Left lung (tissue), 10 donors: ENCODE results near the gene METTL13. TPM values are rescaled to one million over a fixed set of nuclear protein-coding genes. Genes with fewer than 3 reads are reported as not detected.

Experiments
- ATAC-seq: fragments of 200-7000 bp; cut with Tn5 transposase; one replicate; pipeline ENCODE4 v1.9.1; 2020; ENCODE audit warnings: moderate library complexity
- DNase-seq, 4 donors: peaks; one replicate each; pipeline ENCODE4 v3.0.0-alpha.2; 2013 to 2020
- H3K27ac ChIP-seq, 2 donors: fragments of 200-600 bp; sonication (generic) in 1 of 2; one replicate each; pipeline versions ENCODE4 v1.5.0 to v1.8.0; 2020 to 2021
- H3K27me3 ChIP-seq, 2 donors: fragments of 200-600 bp; sonication (generic) in 1 of 2; one replicate each; pipeline versions ENCODE4 v1.5.0 to v1.8.0; 2020 to 2021
- H3K36me3 ChIP-seq, 2 donors: fragments of 200-600 bp; sonication (generic) in 1 of 2; one replicate each; pipeline versions ENCODE4 v1.5.0 to v1.8.0; 2020 to 2021
- H3K4me1 ChIP-seq, 2 donors: fragments of 200-600 bp; one replicate each; pipeline ENCODE4 v1.8.0; 2021
- H3K4me3 ChIP-seq, 2 donors: fragments of 200-600 bp; sonication (generic) in 1 of 2; one replicate each; pipeline versions ENCODE4 v1.5.0 to v1.8.0; 2020 to 2021; ENCODE audit warnings: mild to moderate bottlenecking in 1 of 2
- H3K9me3 ChIP-seq, 2 donors: fragments of 200-600 bp; sonication (generic) in 1 of 2; one replicate each; pipeline versions ENCODE4 v1.5.0 to v1.8.0; 2020 to 2021
- intact Hi-C, 2 donors: fragments of 100-400 bp; cut with DNase I; formaldehyde crosslinking; loops; one replicate each; pipeline versions ENCODE4 v1.11.2 to v1.14.2; 2022
- polyA plus RNA-seq, 6 donors: library from polyadenylated mRNA; unstranded; fragments of 120-200 nt; gene quantifications; one replicate each; pipeline ENCODE4 v1.2.1, GENCODE V29; 2013; ENCODE audit not compliant: insufficient read length in 6 of 6
- total RNA-seq, 2 donors: library from RNA; stranded (reverse); fragmentation: NEBNext Ultra II Directional; extraction: Animal tissue kit (Norgen Biotek cat#: 25700); gene quantifications; one replicate each; pipeline ENCODE4 v1.2.1, GENCODE V29; 2021
- TF ChIP-seq, protein P1 (sequence below), 2 donors: fragments of 200-600 bp; sonication (generic) in 1 of 2; IDR thresholded peaks; one replicate each; pipeline versions ENCODE4 v1.5.0 to v1.8.0; 2021; ENCODE audit warnings: antibody characterized with exemption in 2 of 2
- donor health status: DM: no; HTN: yes; CAD: no.
- donor health status: DM: no; HTN: no; CAD: no.

METTL13 gene
- total and polyA plus RNA-seq, 8 donors = 25.1 to 39.5 (median 34.8) TPM

DNA sequence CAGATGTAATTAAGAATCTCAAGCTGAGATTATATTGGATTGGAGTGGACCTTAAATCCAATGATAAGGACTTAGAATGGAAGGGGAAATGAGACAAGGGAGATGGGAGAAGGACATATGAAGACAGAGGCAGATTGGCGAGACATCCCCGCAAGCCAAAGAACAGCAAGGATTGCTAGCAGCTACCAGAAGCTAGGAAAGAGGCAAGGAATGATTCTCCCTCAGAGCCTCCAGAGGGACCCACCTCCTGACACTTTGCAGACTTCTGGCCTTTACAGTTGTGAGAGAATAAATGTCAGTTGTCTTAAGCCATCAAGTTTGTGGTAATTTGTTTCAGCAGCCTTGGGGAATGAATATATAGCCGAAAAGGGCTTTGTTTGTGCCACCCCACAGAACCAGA lies 20.7 kb downstream of the METTL13 start:
- no peak for ATAC-seq
- intact Hi-C loops = loop anchor here in 1 of 2 donors (5.0 kb wide), 1 partner anchor 180 kb away; no protein-coding TSS in a partner anchor

DNA sequence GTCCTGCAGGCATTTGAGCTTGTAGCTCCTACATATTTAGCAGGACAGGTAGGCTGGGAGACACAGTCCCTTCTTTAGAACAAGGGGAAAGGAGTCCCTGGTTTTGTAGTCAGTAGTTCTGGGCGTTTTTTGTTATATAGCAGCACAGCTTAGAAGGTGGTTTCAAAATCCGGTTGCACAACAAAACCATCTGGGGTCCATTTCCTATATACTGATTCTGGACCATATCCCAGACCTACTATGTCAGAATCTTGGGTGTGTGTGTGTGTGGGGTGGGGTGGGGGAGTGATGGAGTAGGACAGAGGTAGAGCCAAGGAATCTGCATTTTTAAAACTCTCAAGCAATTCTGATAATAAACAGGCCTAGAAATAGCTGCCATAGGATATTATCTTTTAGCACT lies 21.6 kb downstream of the METTL13 start:
- Histone ChIP-seq H3K27ac (no peak overlapping the region), H3K9me3 (no peaks in the 10 kb centered on the region), H3K36me3 (peaks cover 0 to 10% of the 10 kb centered on the region in 2 donors), H3K4me1 (peaks cover 0 to 22% of the 10 kb centered on the region in 2 donors), H3K27me3 (no peaks in the 10 kb centered on the region), H3K4me3 (no peak overlapping the region)
- DNase-seq (peak in 2 of 4 donors; percentile 37 to 68), ATAC-seq (no peak)
- intact Hi-C loops = loop anchor here in 1 of 2 donors (5.0 kb wide), 1 partner anchor 179 kb away; no protein-coding TSS in a partner anchor
- TF ChIP-seq, protein P1, sequence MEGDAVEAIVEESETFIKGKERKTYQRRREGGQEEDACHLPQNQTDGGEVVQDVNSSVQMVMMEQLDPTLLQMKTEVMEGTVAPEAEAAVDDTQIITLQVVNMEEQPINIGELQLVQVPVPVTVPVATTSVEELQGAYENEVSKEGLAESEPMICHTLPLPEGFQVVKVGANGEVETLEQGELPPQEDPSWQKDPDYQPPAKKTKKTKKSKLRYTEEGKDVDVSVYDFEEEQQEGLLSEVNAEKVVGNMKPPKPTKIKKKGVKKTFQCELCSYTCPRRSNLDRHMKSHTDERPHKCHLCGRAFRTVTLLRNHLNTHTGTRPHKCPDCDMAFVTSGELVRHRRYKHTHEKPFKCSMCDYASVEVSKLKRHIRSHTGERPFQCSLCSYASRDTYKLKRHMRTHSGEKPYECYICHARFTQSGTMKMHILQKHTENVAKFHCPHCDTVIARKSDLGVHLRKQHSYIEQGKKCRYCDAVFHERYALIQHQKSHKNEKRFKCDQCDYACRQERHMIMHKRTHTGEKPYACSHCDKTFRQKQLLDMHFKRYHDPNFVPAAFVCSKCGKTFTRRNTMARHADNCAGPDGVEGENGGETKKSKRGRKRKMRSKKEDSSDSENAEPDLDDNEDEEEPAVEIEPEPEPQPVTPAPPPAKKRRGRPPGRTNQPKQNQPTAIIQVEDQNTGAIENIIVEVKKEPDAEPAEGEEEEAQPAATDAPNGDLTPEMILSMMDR (IDR thresholded peaks at IDR 0.05) = no peak

More for the DNA sequence above, 20.7 kb downstream of the METTL13 start:
- H3K27ac ChIP-seq = no peak overlapping the region
- TF ChIP-seq, protein P1 (IDR thresholded peaks at IDR 0.05) = no peak
- no peak for DNase-seq
- H3K27me3 ChIP-seq = no peaks in the 10 kb centered on the region
- peaks cover 0 to 22% of the 10 kb centered on the region in 2 donors for H3K4me1 ChIP-seq
- H3K4me3 ChIP-seq = no peak overlapping the region
- H3K36me3 ChIP-seq = peaks cover 0 to 17% of the 10 kb centered on the region in 2 donors
- no peaks in the 10 kb centered on the region for H3K9me3 ChIP-seq

DNA sequence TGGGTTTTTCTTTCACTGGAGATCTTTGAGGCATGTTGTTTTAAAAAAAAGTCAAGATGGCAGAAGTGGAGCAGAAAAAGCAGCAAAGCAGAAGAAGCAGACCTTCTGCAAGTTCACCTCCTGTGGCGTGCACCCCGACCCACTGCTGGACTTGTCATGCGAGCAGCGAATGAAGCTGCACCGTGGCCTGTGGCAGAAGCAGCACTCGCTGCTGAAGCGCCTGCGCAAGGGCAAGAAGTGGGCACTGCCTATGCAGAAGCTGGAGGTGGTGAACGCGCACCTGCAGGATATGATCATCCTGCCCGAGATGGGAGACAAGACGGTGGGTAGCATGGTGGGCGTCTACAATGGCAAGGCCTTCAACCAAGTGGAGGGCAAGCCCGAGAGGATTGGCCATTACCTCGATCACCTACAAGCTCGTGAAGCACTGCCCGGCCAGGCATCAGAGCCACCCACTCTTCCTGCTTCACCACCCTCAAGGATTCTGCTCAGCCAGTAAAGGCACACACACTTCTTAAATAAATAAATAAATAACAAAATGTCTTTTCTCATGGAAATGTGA lies 22.1 kb downstream of the METTL13 start:
- H3K27me3 ChIP-seq = no peaks in the 10 kb centered on the region
- TF ChIP-seq, protein P1 (IDR thresholded peaks at IDR 0.05) = no peak
- peaks cover 0 to 8% of the 10 kb centered on the region in 2 donors for H3K36me3 ChIP-seq
- ATAC-seq (no peak), DNase-seq (no peak)
- no peaks in the 10 kb centered on the region for H3K9me3 ChIP-seq
- no peak overlapping the region for H3K27ac ChIP-seq
- H3K4me1 ChIP-seq = peaks cover 0 to 22% of the 10 kb centered on the region in 2 donors
- intact Hi-C loops = loop anchor here in 1 of 2 donors (5.0 kb wide), 1 partner anchor 179 kb away; no protein-coding TSS in a partner anchor
- H3K4me3 ChIP-seq = no peak overlapping the region

DNA sequence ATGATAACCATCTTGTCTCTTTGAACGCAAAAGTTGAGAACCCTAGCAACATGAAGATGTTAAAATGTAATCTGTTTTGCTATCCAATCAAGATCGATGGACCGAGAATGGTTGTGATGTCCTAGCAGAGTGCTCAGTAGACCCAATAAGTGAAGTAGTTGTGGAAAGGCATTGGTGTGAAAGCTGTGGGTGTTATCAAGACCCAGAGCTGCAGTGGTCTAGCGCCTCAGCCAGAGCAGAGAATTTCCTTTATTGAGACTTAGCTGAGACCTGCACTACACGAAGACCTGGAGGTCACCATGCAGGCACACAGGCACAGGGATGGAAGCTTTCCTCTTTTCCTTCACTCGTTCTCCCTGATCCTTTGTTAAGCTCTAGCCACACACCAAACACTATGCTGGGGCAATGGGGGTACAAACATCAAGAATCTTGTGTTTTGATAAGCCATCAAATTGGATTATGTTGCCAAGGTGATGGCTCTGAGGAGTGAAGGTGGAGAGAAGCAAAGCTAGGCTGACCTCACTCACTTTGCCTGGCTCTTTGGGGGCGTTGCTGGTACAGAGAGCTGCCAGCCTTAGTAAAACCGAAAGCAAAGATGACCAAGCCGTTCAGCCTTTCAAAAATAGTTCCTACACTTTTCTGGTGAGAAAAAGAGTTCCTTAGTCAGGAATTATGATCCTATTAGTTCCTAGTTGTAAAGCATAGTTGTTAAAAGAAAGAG lies 24.1 kb downstream of the METTL13 start:
- Histone ChIP-seq H3K27ac (peak overlapping the region in 1 of 2 donors; percentile 18), H3K36me3 (peaks cover 0 to 2% of the 10 kb centered on the region in 2 donors), H3K27me3 (no peaks in the 10 kb centered on the region), H3K4me1 (peaks cover 0 to 22% of the 10 kb centered on the region in 2 donors), H3K9me3 (no peaks in the 10 kb centered on the region), H3K4me3 (no peak overlapping the region)
- intact Hi-C loops = no loop called here
- ATAC-seq (peak; percentile 57), DNase-seq (no peak)
- TF ChIP-seq, protein P1 (IDR thresholded peaks at IDR 0.05) = no peak

DNA sequence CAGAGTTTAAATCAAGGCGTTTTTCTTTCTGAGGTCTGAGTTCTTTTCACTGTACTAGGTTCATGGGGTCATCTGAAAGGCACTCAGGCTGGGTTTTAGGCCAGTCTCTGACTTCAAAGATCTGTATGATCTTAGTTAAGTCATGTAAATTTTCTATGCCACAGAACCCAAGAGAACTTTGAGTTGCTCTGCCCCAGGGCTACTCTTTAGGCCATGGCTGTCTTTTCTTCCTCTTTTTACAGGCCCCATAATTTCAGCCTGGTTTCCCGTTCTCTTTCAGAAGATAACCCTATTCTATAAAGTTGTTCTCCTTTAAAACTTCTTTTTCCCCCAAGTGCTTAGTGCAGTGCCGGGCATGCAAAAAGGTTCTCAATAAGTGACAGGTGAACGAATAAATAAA lies 26.1 kb downstream of the METTL13 start:
- Histone ChIP-seq H3K4me3 (no peak overlapping the region), H3K27me3 (no peaks in the 10 kb centered on the region), H3K4me1 (peaks cover 0 to 21% of the 10 kb centered on the region in 2 donors), H3K9me3 (no peaks in the 10 kb centered on the region), H3K27ac (no peak overlapping the region), H3K36me3 (no peaks in the 10 kb centered on the region)
- ATAC-seq (no peak), DNase-seq (no peak)
- intact Hi-C loops = no loop called here
- TF ChIP-seq, protein P1 (IDR thresholded peaks at IDR 0.05) = no peak
